Measurements from ENCODE around the gene CAMK1D.

DNA sequence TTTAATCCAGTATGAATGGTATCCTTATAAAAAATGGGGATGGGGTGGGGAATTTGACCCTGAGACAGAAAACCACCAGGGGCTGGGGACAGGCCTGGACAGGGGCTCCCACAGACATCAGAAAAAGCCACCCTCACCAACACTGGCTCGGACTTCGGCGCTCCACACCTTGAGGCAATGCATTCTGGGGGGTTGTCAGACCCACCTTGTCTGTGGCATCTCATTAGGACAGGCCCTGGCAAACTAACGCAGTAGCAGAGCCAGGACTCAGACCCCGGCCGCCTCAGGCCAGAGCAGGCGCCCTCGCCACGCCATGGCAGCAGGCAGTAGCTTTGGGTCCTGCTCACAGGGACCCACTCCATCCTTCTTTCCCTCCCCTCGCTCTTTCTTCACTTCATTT is 492.1 kb downstream of the CAMK1D start:
- TF ChIP-seq, protein P1, sequence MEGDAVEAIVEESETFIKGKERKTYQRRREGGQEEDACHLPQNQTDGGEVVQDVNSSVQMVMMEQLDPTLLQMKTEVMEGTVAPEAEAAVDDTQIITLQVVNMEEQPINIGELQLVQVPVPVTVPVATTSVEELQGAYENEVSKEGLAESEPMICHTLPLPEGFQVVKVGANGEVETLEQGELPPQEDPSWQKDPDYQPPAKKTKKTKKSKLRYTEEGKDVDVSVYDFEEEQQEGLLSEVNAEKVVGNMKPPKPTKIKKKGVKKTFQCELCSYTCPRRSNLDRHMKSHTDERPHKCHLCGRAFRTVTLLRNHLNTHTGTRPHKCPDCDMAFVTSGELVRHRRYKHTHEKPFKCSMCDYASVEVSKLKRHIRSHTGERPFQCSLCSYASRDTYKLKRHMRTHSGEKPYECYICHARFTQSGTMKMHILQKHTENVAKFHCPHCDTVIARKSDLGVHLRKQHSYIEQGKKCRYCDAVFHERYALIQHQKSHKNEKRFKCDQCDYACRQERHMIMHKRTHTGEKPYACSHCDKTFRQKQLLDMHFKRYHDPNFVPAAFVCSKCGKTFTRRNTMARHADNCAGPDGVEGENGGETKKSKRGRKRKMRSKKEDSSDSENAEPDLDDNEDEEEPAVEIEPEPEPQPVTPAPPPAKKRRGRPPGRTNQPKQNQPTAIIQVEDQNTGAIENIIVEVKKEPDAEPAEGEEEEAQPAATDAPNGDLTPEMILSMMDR (conservative IDR thresholded peaks at IDR 0.05; ENCODE audit: low read depth, low read length): no peak
- TF ChIP-seq POLR2A (IDR thresholded peaks at IDR 0.05; ENCODE audit: low read depth, low read length) (no peak), RAD21 (IDR thresholded peaks at IDR 0.05; ENCODE audit: low read length) (no peak), BHLHE40 (IDR thresholded peaks at IDR 0.05; ENCODE audit: low read depth, low read length) (no peak), FOS (IDR thresholded peaks at IDR 0.05; ENCODE audit: low read depth, low read length) (no peak), MXI1 (IDR thresholded peaks at IDR 0.05; ENCODE audit: borderline replicate concordance, low read depth, low read length) (no peak)

Data from IMR-90 (cell line).